Measurements from ENCODE around the gene DNAJC16.

DNA sequence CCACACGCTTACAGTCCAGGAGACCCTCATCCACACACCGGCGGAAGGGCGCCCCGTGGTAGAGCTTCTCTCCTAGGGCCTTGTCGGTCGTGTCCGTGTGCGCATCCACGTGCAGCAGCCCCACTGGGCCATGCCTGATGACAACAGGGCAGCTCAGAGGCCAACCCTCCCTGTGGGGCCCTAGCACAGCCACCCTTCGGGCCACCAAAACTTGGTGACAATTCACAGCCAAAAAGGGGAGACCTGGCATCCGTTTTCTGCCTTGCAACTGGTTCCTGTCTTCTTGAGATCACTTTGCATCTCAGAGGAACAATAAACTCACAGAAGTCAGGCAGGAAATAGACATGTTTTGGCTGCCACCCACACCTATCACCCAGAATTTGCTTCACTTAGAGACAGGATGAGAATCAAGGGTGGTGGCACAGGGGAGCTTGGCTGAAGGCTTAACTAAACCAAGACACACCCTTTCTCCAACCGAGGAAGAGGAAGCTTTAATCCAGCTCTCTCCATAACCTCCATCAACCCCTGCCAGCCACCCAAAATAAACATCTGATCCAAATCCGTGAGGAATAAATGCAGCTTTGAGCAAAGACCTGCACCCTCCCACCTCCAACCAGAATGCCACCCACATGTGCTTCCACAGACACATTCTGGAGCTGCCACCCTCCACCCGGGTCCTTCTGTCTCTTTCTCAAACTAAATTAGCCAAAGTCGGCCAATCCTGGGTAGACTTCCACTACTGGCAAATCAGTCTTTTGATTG, 52.5 kb downstream of the DNAJC16 start:
- TF ChIP-seq, protein P1, sequence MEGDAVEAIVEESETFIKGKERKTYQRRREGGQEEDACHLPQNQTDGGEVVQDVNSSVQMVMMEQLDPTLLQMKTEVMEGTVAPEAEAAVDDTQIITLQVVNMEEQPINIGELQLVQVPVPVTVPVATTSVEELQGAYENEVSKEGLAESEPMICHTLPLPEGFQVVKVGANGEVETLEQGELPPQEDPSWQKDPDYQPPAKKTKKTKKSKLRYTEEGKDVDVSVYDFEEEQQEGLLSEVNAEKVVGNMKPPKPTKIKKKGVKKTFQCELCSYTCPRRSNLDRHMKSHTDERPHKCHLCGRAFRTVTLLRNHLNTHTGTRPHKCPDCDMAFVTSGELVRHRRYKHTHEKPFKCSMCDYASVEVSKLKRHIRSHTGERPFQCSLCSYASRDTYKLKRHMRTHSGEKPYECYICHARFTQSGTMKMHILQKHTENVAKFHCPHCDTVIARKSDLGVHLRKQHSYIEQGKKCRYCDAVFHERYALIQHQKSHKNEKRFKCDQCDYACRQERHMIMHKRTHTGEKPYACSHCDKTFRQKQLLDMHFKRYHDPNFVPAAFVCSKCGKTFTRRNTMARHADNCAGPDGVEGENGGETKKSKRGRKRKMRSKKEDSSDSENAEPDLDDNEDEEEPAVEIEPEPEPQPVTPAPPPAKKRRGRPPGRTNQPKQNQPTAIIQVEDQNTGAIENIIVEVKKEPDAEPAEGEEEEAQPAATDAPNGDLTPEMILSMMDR (IDR thresholded peaks at IDR 0.05 in 4 of 5, conservative IDR thresholded peaks at IDR 0.05 in 1 of 5): no peak
- no peak for TF ChIP-seq POLR2A (IDR thresholded peaks at IDR 0.05)

Data from gastrocnemius medialis (tissue), 4 donors.